ENCODE results near the gene PSG7.
"Not testable (repeated sequence)": the region's sequence is repeated elsewhere in the genome, so short reads cannot be mapped to it uniquely, and the experiment has no call there.

DNA sequence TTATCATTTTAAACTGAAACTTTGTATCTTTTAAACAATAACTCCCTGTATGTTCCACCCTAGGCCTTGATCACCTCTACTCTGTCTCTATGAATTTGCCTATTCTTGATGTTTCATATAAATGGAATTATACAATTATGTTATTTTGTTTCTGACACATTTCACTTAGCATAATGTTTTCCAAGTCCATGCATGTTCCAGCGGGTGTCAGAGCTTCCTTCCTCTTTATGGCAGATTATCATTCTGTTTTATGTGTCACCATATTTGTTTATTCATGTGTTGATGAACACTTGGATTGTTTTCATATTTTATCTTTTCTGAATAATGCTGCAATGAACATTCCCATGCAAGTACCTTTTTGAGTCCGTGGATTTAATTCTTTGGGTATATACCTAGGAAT, 54.3 kb downstream of the PSG7 start:
- not testable (repeated sequence) for TF ChIP-seq TAF1 (IDR thresholded peaks at IDR 0.05; ENCODE audit: borderline replicate concordance, low read depth, low read length); POLR2A (IDR thresholded peaks at IDR 0.05; ENCODE audit: low read depth, low read length)

Data from GM12892 (cell line).